DOHH2 (cell line): ENCODE measurements around the gene ASXL1.

ENCODE experiments used
- CTCF ChIP-seq: fragments of 200-600 bp; sonication (generic); IDR thresholded peaks from one replicate; pipeline ENCODE4 v1.5.1; 2014; ENCODE audit warnings: antibody characterized with exemption, mild to moderate bottlenecking, low read depth, low read length; ENCODE audit not compliant: poor library complexity, severe bottlenecking
- EZH2phosphoT487 ChIP-seq: fragments of 200-600 bp; sonication (generic); IDR thresholded peaks from 2 replicates; pipeline ENCODE4 v1.6.1; 2017; ENCODE audit warnings: borderline replicate concordance, mild to moderate bottlenecking, antibody characterized with exemption, low read length, moderate library complexity, mixed read lengths

- TF ChIP-seq CTCF (no peak), EZH2phosphoT487 (no peak)
Measured at GRCh38 chr20:32319100-32319499, 39.0 kb upstream of the ASXL1 start.
